ENCODE data around the gene SPP1.
"Not testable (repeated sequence)": the region's sequence is repeated elsewhere in the genome, so short reads cannot be mapped to it uniquely, and the experiment has no call there.

Gene SPP1

GRCh38 chr4:88025868-88026661 lies 50.6 kb downstream of the SPP1 start:
- not testable (repeated sequence) for DNase-seq (ENCODE audit: low spot score)

GRCh38 chr4:88027611-88028608 lies 52.4 kb downstream of the SPP1 start:
- no peak for DNase-seq (ENCODE audit: low spot score)

GRCh38 chr4:88028946-88029345 lies 53.4 kb downstream of the SPP1 start:
- DNase-seq (ENCODE audit: low spot score), result no peak

- DNase-seq (ENCODE audit: low spot score), result no peak
These were observed 54.0 kb downstream of the SPP1 start for GRCh38 chr4:88029556-88029955.

- DNase-seq (ENCODE audit: low spot score), result no peak
These were observed 55.2 kb downstream of the SPP1 start for GRCh38 chr4:88030565-88031310.
